ENCODE data around the gene COL13A1.

COL13A1 gene

DNA sequence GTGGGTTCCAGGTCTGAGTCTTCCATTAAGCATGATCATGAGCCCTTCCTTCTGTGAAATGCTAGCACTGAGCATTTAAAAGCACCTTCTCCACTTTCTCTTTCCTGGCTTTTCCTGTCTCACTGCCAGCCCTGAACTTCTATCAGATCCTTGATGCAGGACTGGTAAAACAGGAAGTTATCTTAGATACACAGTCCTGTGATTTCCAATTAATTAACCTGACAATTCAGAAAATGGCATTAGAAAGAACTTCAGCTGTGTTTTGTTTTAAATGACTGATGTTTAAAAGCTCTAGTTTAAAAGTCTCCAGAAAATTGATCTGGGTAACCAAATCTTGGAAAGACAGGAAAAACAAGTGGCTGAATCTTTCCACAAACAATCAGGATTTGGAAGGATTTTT, 172.0 kb downstream of the COL13A1 start:
- Histone ChIP-seq H3K9me3 (ENCODE audit: control insufficient read depth in 5 of 5, low read length in 5 of 5) (peaks cover 0 to 7% (median 0%) of the 10 kb centered on the region in 5 donors), H3K27ac (ENCODE audit: low read depth, low read length) (no peak overlapping the region), H3K27me3 (ENCODE audit: control insufficient read depth in 5 of 5, insufficient read depth in 4 of 5, low read length in 5 of 5) (peaks cover 0 to 2% (median 0%) of the 10 kb centered on the region in 5 donors), H3K4me3 (ENCODE audit: low read depth in 1 of 5, low read length in 5 of 5) (no peak overlapping the region), H3K9ac (ENCODE audit: low read length in 5 of 5) (no peak overlapping the region), H3K36me3 (ENCODE audit: control insufficient read depth in 5 of 5, insufficient read depth in 5 of 5, low read length in 5 of 5) (no peaks in the 10 kb centered on the region), H3K4me1 (ENCODE audit: control insufficient read depth in 5 of 5, insufficient read depth in 5 of 5, low read length in 5 of 5) (no peaks in the 10 kb centered on the region)

DNA sequence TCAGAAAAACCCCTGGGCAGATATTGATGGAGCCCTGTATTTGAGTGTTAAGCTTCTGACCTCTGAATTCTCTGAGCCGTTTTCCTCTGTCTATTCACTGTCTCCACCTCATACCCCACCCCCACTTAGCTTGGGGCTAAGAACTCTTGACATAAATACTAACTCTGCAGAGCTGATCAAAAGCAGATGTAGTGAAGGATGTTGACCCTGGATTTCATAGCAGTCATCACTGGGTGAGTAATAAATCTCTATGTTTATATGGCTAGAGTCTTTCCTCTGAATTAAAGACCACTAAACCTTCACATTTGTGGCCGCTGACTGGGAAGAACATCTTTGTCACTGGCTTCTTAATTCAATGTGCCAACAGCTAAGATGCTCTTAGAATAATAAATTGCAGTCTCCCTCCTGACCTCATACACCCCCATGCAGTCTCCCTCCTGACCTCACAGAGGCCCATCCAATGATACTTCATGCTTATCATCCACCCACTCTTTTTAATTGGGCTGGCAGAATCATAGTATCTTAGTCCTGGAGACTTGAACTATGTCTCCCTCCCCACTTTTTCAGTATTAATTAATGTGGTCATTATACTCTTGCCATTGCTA, 172.9 kb downstream of the COL13A1 start:
- Histone ChIP-seq H3K9me3 (ENCODE audit: control insufficient read depth in 5 of 5, low read length in 5 of 5) (peaks cover 0 to 13% (median 0%) of the 10 kb centered on the region in 5 donors), H3K27me3 (ENCODE audit: control insufficient read depth in 5 of 5, insufficient read depth in 4 of 5, low read length in 5 of 5) (peaks cover 0 to 2% (median 0%) of the 10 kb centered on the region in 5 donors), H3K36me3 (ENCODE audit: control insufficient read depth in 5 of 5, insufficient read depth in 5 of 5, low read length in 5 of 5) (no peaks in the 10 kb centered on the region), H3K9ac (ENCODE audit: low read length in 5 of 5) (no peak overlapping the region), H3K27ac (ENCODE audit: low read depth, low read length) (no peak overlapping the region), H3K4me3 (ENCODE audit: low read depth in 1 of 5, low read length in 5 of 5) (no peak overlapping the region), H3K4me1 (ENCODE audit: control insufficient read depth in 5 of 5, insufficient read depth in 5 of 5, low read length in 5 of 5) (no peaks in the 10 kb centered on the region)

DNA sequence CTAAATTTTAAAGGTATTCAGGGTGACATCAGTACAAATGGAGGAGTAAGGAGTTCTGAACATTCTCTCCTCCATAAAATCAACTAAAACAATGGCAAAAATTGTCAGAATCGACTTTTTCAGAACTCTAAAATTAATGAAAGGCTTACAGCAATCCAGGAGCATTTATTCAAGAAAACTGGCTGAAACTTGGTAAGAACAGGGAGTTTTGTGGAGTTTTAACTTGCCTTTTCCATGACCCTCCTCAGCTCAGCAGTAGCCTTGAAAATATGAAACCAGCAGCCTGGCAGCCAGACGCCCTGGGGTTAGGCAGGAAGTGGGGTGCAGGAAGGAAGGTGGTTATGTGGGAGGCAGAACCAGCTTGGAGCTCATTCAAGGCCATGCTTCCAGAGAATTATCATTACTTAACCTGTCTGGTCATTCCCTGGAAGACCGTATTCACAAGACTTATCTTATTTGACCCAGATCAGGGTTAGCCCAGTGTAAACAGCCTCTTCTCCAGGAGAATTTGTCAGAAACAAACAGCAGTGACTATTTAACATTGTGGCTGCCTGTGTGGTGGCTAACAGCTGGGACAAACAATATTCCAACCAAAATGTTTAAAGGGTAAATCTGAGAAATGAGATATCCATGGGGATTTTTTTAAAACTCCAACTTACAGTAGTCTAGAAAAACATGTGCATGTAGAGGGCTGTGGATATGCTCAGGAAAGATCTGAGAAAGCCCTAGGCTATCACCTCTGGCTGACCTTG, 175.3 kb downstream of the COL13A1 start:
- H3K4me3 ChIP-seq (ENCODE audit: low read depth in 1 of 5, low read length in 5 of 5), result no peak overlapping the region
- no peak overlapping the region for H3K9ac ChIP-seq (ENCODE audit: low read length in 5 of 5)
- H3K27me3 ChIP-seq (ENCODE audit: control insufficient read depth in 5 of 5, insufficient read depth in 4 of 5, low read length in 5 of 5), result no peaks in the 10 kb centered on the region
- no peaks in the 10 kb centered on the region for H3K36me3 ChIP-seq (ENCODE audit: control insufficient read depth in 5 of 5, insufficient read depth in 5 of 5, low read length in 5 of 5)
- H3K9me3 ChIP-seq (ENCODE audit: control insufficient read depth in 5 of 5, low read length in 5 of 5), result peaks cover 0 to 20% (median 0%) of the 10 kb centered on the region in 5 donors
- H3K27ac ChIP-seq (ENCODE audit: low read depth, low read length), result no peak overlapping the region
- no peaks in the 10 kb centered on the region for H3K4me1 ChIP-seq (ENCODE audit: control insufficient read depth in 5 of 5, insufficient read depth in 5 of 5, low read length in 5 of 5)

- H3K4me3 ChIP-seq (ENCODE audit: low read depth in 1 of 5, low read length in 5 of 5), result no peak overlapping the region
- H3K36me3 ChIP-seq (ENCODE audit: control insufficient read depth in 5 of 5, insufficient read depth in 5 of 5, low read length in 5 of 5), result no peaks in the 10 kb centered on the region
- H3K27me3 ChIP-seq (ENCODE audit: control insufficient read depth in 5 of 5, insufficient read depth in 4 of 5, low read length in 5 of 5), result no peaks in the 10 kb centered on the region
- peaks cover 0 to 20% (median 0%) of the 10 kb centered on the region in 5 donors for H3K9me3 ChIP-seq (ENCODE audit: control insufficient read depth in 5 of 5, low read length in 5 of 5)
- H3K4me1 ChIP-seq (ENCODE audit: control insufficient read depth in 5 of 5, insufficient read depth in 5 of 5, low read length in 5 of 5), result no peaks in the 10 kb centered on the region
- no peak overlapping the region for H3K9ac ChIP-seq (ENCODE audit: low read length in 5 of 5)
- no peak overlapping the region for H3K27ac ChIP-seq (ENCODE audit: low read depth, low read length)
Measured at GRCh38 chr10:69979174-69979573, 177.5 kb downstream of the COL13A1 start.

DNA sequence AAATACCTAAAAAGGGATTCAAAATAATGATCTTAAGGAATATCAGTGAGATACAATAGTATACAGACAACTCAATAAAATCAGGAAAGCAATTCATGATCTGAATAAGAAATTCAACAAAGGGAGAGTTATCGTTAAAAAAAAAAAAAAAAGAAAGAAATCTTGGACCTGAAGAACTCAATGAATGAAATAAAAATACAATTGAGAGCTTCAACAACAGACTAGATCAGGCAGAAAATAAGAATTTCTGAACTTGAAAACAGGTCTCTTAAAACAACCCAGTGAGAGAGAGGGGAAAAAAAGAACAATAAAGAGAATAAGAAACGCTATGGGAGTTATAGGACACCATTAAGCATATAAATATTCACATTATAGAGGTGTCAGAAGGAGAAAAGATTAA, 179.0 kb downstream of the COL13A1 start:
- no peak overlapping the region for H3K27ac ChIP-seq (ENCODE audit: low read depth, low read length)
- no peaks in the 10 kb centered on the region for H3K27me3 ChIP-seq (ENCODE audit: control insufficient read depth in 5 of 5, insufficient read depth in 4 of 5, low read length in 5 of 5)
- no peaks in the 10 kb centered on the region for H3K36me3 ChIP-seq (ENCODE audit: control insufficient read depth in 5 of 5, insufficient read depth in 5 of 5, low read length in 5 of 5)
- no peaks in the 10 kb centered on the region for H3K4me1 ChIP-seq (ENCODE audit: control insufficient read depth in 5 of 5, insufficient read depth in 5 of 5, low read length in 5 of 5)
- H3K9ac ChIP-seq (ENCODE audit: low read length in 5 of 5), result no peak overlapping the region
- no peak overlapping the region for H3K4me3 ChIP-seq (ENCODE audit: low read depth in 1 of 5, low read length in 5 of 5)
- H3K9me3 ChIP-seq (ENCODE audit: control insufficient read depth in 5 of 5, low read length in 5 of 5), result peaks cover 0 to 20% (median 0%) of the 10 kb centered on the region in 5 donors

DNA sequence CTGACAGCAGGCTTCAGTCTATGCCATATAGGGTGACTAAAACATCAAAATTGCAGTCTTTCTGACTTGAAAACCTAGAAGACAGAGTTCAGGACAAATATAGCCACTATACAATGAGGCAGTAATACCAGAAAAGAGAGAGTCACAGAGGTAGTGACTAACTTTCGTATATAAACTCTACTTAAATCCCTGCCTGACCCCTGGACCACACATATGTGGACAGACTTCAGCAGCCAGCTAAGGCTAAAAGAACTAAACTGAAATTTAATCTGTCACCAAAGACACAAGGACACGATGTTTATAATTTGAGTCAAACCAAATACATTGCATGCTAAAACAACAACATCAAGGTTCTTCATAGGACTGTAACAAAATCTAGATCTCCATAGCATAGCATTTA, 186.4 kb downstream of the COL13A1 start:
- H3K4me3 ChIP-seq (ENCODE audit: low read depth in 1 of 5, low read length in 5 of 5), result no peak overlapping the region
- no peak overlapping the region for H3K9ac ChIP-seq (ENCODE audit: low read length in 5 of 5)
- H3K4me1 ChIP-seq (ENCODE audit: control insufficient read depth in 5 of 5, insufficient read depth in 5 of 5, low read length in 5 of 5), result no peaks in the 10 kb centered on the region
- H3K9me3 ChIP-seq (ENCODE audit: control insufficient read depth in 5 of 5, low read length in 5 of 5), result no peaks in the 10 kb centered on the region
- no peak overlapping the region for H3K27ac ChIP-seq (ENCODE audit: low read depth, low read length)
- H3K27me3 ChIP-seq (ENCODE audit: control insufficient read depth in 5 of 5, insufficient read depth in 4 of 5, low read length in 5 of 5), result no peaks in the 10 kb centered on the region
- no peaks in the 10 kb centered on the region for H3K36me3 ChIP-seq (ENCODE audit: control insufficient read depth in 5 of 5, insufficient read depth in 5 of 5, low read length in 5 of 5)

GRCh38 chr10:69991151-69991550, 189.4 kb downstream of the COL13A1 start:
- H3K9me3 ChIP-seq (ENCODE audit: control insufficient read depth in 5 of 5, low read length in 5 of 5), result no peaks in the 10 kb centered on the region

GRCh38 chr10:69994262-69994661, 192.6 kb downstream of the COL13A1 start:
- H3K27me3 ChIP-seq (ENCODE audit: control insufficient read depth in 5 of 5, insufficient read depth in 4 of 5, low read length in 5 of 5), result no peaks in the 10 kb centered on the region
- no peak overlapping the region for H3K4me3 ChIP-seq (ENCODE audit: low read depth in 1 of 5, low read length in 5 of 5)
- no peaks in the 10 kb centered on the region for H3K9me3 ChIP-seq (ENCODE audit: control insufficient read depth in 5 of 5, low read length in 5 of 5)
- H3K9ac ChIP-seq (ENCODE audit: low read length in 5 of 5), result no peak overlapping the region
- no peaks in the 10 kb centered on the region for H3K36me3 ChIP-seq (ENCODE audit: control insufficient read depth in 5 of 5, insufficient read depth in 5 of 5, low read length in 5 of 5)
- H3K27ac ChIP-seq (ENCODE audit: low read depth, low read length), result no peak overlapping the region
- H3K4me1 ChIP-seq (ENCODE audit: control insufficient read depth in 5 of 5, insufficient read depth in 5 of 5, low read length in 5 of 5), result peaks cover 0 to 7% (median 0%) of the 10 kb centered on the region in 5 donors

More at GRCh38 chr10:69991151-69991550, 189.4 kb downstream of the COL13A1 start:
- Histone ChIP-seq H3K4me1 (ENCODE audit: control insufficient read depth in 5 of 5, insufficient read depth in 5 of 5, low read length in 5 of 5) (no peaks in the 10 kb centered on the region), H3K4me3 (ENCODE audit: low read depth in 1 of 5, low read length in 5 of 5) (no peak overlapping the region), H3K27me3 (ENCODE audit: control insufficient read depth in 5 of 5, insufficient read depth in 4 of 5, low read length in 5 of 5) (no peaks in the 10 kb centered on the region), H3K9ac (ENCODE audit: low read length in 5 of 5) (no peak overlapping the region), H3K27ac (ENCODE audit: low read depth, low read length) (no peak overlapping the region), H3K36me3 (ENCODE audit: control insufficient read depth in 5 of 5, insufficient read depth in 5 of 5, low read length in 5 of 5) (no peaks in the 10 kb centered on the region)

- Histone ChIP-seq H3K9me3 (ENCODE audit: control insufficient read depth in 5 of 5, low read length in 5 of 5) (no peaks in the 10 kb centered on the region), H3K27ac (ENCODE audit: low read depth, low read length) (no peak overlapping the region), H3K4me3 (ENCODE audit: low read depth in 1 of 5, low read length in 5 of 5) (no peak overlapping the region), H3K27me3 (ENCODE audit: control insufficient read depth in 5 of 5, insufficient read depth in 4 of 5, low read length in 5 of 5) (no peaks in the 10 kb centered on the region), H3K36me3 (ENCODE audit: control insufficient read depth in 5 of 5, insufficient read depth in 5 of 5, low read length in 5 of 5) (no peaks in the 10 kb centered on the region), H3K4me1 (ENCODE audit: control insufficient read depth in 5 of 5, insufficient read depth in 5 of 5, low read length in 5 of 5) (peaks cover 0 to 7% (median 0%) of the 10 kb centered on the region in 5 donors), H3K9ac (ENCODE audit: low read length in 5 of 5) (no peak overlapping the region)
Measured at GRCh38 chr10:69996611-69997010, 194.9 kb downstream of the COL13A1 start.

GRCh38 chr10:70000262-70000661, 198.6 kb downstream of the COL13A1 start:
- Histone ChIP-seq H3K9me3 (ENCODE audit: control insufficient read depth in 5 of 5, low read length in 5 of 5) (no peaks in the 10 kb centered on the region), H3K27me3 (ENCODE audit: control insufficient read depth in 5 of 5, insufficient read depth in 4 of 5, low read length in 5 of 5) (no peaks in the 10 kb centered on the region), H3K9ac (ENCODE audit: low read length in 5 of 5) (no peak overlapping the region), H3K36me3 (ENCODE audit: control insufficient read depth in 5 of 5, insufficient read depth in 5 of 5, low read length in 5 of 5) (peaks cover 0 to 3% (median 0%) of the 10 kb centered on the region in 5 donors), H3K4me3 (ENCODE audit: low read depth in 1 of 5, low read length in 5 of 5) (no peak overlapping the region), H3K27ac (ENCODE audit: low read depth, low read length) (no peak overlapping the region), H3K4me1 (ENCODE audit: control insufficient read depth in 5 of 5, insufficient read depth in 5 of 5, low read length in 5 of 5) (peaks cover 0 to 7% (median 0%) of the 10 kb centered on the region in 5 donors)
